GM19395 (cell line): ENCODE results near the gene CSRP2.
A peak's percentile ranks its signal among the peaks of the same experiment; 100 is the strongest.

Experiments
- ATAC-seq: cut with Tn5 transposase; IDR thresholded peaks from one replicate; pipeline ENCODE4 v1.9.1; 2021; ENCODE audit warnings: mild to moderate bottlenecking, moderate library complexity; ENCODE audit not compliant: unreplicated experiment

CSRP2 gene

GRCh38 chr12:76878899-76879709 is at the start of gene CSRP2:
Gene CSRP2, minus strand, starts transcription at chr12:76879019. Its CDS starts 12,759 bp downstream, at chr12:76866260.
- ATAC-seq = peak; percentile 90

GRCh38 chr12:76927170-76927784 is 48.5 kb upstream of the CSRP2 start:
- peak; percentile 70 for ATAC-seq

GRCh38 chr12:76925135-76925534 is 46.3 kb upstream of the CSRP2 start:
- no peak for ATAC-seq

GRCh38 chr12:76922866-76923265 is 44.0 kb upstream of the CSRP2 start:
- ATAC-seq = no peak

- no peak for ATAC-seq
Measured at GRCh38 chr12:76921891-76922664, 43.3 kb upstream of the CSRP2 start.

- no peak for ATAC-seq
Measured at GRCh38 chr12:76921100-76921471, 42.3 kb upstream of the CSRP2 start.

- peak; percentile 78 for ATAC-seq
Measured at GRCh38 chr12:76920172-76921099, 41.6 kb upstream of the CSRP2 start.

GRCh38 chr12:76919383-76920171 is 40.8 kb upstream of the CSRP2 start:
- no peak for ATAC-seq

GRCh38 chr12:76916170-76916540 is 37.3 kb upstream of the CSRP2 start:
- no peak for ATAC-seq

GRCh38 chr12:76915361-76916169 is 36.7 kb upstream of the CSRP2 start:
- no peak for ATAC-seq

GRCh38 chr12:76914102-76914859 is 35.5 kb upstream of the CSRP2 start:
- peak; percentile 65 for ATAC-seq

- ATAC-seq = no peak
Measured at GRCh38 chr12:76909290-76909689, 30.5 kb upstream of the CSRP2 start.

- no peak for ATAC-seq
Measured at GRCh38 chr12:76908303-76909017, 29.6 kb upstream of the CSRP2 start.

- ATAC-seq = no peak
Measured at GRCh38 chr12:76901628-76902380, 23.0 kb upstream of the CSRP2 start.

- ATAC-seq = no peak
Measured at GRCh38 chr12:76899522-76899921, 20.7 kb upstream of the CSRP2 start.

- ATAC-seq = no peak
Measured at GRCh38 chr12:76898442-76898841, 19.6 kb upstream of the CSRP2 start.

GRCh38 chr12:76896274-76896673 is 17.5 kb upstream of the CSRP2 start:
- ATAC-seq = no peak
